Measurements from ENCODE around the gene SRCAP. TPM values are rescaled to one million over a fixed set of nuclear protein-coding genes. Genes with fewer than 3 reads are reported as not detected.

SRCAP gene
- 53.4 and 62.1 TPM in 2 replicates for total RNA-seq

DNA sequence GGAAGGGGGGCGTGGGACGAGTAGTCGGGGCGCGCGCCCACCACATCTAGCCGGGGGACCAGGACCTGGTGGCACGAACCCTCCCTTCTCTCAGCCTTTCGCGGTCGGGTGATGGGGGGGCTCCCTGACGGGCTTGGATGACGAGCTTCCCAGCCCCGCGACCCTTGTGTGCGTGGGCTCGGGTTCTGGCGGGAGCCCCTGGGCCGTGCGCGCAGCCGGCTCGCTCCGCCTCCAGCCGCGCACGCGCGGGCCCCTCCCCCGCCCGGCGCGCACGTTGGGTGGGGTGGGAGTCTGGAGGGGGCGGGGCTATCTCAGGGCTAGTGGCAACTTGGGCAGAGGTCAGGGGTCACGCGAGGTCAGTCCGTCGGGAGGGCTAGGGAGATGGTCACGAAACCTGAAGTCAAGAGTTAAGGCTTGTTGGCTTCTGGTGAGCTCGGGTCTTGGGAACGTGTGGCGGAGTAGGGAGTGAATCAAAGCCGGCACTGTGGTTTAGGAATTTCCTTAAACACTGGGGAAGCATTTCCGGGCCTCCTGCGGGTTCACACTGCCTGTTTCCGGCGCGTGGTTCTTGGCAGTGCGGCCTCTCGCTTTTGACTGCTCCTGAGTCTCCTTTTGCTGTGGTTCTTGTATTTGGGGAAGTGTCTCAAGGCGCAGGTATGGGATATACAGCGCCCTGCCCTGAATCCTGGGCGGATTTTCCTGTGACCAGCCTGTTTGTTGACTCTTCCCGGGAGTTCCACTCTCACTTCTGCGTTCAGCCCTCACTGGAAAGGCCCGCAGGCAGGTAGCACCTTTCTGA is at the start of gene SRCAP:
Gene SRCAP (plus strand): TSS at position 356 of the 799 bp plus-strand sequence. CDS start 1,654 bp downstream, outside the sequence.

DNA sequence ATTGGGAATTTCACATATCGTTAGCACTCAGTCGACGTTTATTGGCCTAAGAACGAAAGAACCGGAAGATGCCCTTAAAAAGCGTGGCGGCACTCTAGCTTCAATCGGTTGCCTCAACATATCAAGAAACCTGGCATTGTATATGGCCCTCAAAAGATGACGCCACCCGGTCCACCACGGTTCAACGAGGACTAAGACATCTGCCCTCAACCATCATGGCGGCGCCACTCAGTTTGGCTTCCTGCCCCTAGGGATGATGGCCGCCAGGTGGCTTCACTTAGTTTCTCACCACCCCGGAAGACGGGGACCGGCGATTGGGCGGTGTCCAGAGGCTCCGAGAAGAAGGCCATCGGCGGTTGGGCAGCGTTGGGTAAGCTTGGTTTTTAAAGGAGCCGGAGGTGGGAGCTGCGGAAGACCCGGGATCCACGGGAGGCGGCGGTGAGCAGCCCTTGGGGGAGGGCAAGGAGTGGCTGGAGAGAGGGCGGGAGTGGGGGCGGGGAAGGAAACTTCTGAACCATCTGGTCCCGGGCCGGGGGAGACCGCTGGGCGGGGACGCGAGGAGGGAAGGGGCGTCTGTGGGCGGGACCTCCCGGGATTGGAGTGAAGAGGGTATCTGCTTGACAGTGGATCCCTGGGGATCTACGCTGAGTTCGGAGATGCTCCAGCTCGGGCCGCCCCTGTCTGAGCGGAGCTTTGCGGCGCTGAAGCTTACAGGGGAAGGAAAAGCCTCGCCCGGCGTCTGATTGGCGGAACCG is 48.4 kb upstream of the SRCAP start, which contains the start of gene PRR14:
Gene PRR14 (plus strand): TSS at position 592 of the 755 bp plus-strand sequence. CDS start 686 bp downstream, outside the sequence.

GRCh38 chr16:30657866-30658730 is 40.9 kb upstream of the SRCAP start, which contains the start of gene FBRS:
FBRS (plus strand) TSS chr16:30658431; CDS start chr16:30659519, 1,088 bp downstream.

GRCh38 chr16:30747799-30748633 is 49.0 kb downstream of the SRCAP start, which contains the start of gene PHKG2:
PHKG2 (plus strand) TSS chr16:30748425; CDS start chr16:30748821, 396 bp downstream.

DNA sequence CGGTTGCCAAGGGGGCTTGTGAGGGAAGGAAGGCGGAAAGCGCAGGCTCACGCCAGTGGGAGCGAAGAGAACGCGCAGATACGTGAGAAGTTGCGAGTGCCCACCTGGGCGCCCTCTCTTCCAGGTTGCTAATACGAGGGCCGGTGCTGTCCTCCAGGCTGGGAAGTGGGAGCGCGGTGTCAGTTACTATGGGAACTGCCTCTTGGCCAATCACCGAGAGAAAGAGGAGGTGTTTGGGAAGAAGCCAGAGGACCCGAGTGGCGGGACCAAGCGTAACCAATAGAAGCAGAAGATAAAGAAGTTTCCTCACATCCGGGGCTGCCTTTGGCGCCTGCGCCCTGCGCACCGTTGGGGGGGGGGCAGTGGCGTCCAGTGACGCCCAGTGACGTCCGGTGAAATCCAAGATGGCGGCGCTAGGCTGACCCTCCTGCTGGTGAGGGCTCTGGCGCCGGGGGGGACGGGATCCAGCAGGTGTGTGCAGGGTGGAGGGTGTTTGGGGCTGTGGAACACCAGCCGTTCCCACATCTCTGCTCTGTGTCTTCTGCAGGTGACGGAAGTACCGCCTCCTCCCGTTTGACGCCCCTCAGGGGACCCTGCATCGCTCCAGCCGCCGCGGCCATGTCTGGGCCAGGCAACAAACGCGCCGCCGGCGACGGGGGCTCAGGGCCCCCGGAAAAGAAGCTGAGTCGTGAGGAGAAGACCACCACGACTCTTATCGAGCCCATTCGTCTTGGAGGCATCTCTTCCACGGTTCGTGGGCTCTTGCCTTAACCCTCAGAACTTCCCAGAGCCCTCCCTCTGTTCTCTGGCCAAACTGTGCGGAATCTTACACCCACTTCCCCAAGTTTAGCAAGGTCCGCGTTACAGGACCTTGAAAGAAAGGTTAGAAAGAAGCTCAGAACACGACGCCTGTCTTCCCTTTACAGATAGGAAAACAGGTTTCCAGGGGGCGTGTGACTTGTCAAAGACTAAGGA is 63.2 kb downstream of the SRCAP start, which contains the start of the genes CFAP119 and RNF40:
Gene CFAP119 (minus strand): TSS at position 135 of the 975 bp plus-strand sequence. CDS start 314 bp downstream, outside the sequence.
Gene RNF40 (plus strand): TSS at position 395 of the 975 bp plus-strand sequence. CDS start 224 bp downstream, at position 619.

GRCh38 chr16:30786936-30787612 is 88.1 kb downstream of the SRCAP start, which contains the start of gene ZNF629:
ZNF629 (minus strand) TSS chr16:30787205; CDS start chr16:30784482, 2,723 bp downstream.

Other genes with a start within 250 kb of the SRCAP start
- 0.17 TPM in 1 of 2 replicates, not detected in the other for gene ITGAL, start 226.4 kb upstream of the SRCAP start, total RNA-seq
- 14.1 and 21.0 TPM in 2 replicates for gene ZNF768, start 172.6 kb upstream of the SRCAP start, total RNA-seq
- gene ZNF747, start 164.3 kb upstream of the SRCAP start, total RNA-seq, result 10.2 and 11.6 TPM in 2 replicates
- 4.8 and 5.1 TPM in 2 replicates for gene ZNF764, start 140.8 kb upstream of the SRCAP start, total RNA-seq
- gene ZNF688, start 127.5 kb upstream of the SRCAP start, total RNA-seq, result 4.4 and 7.8 TPM in 2 replicates
- 10.2 and 10.6 TPM in 2 replicates for gene ZNF785, start 113.5 kb upstream of the SRCAP start, total RNA-seq
- 3.8 and 3.9 TPM in 2 replicates for gene ZNF689, start 88.8 kb upstream of the SRCAP start, total RNA-seq
- 8.9 and 9.3 TPM in 2 replicates for gene PRR14, start 48.2 kb upstream of the SRCAP start, total RNA-seq
- gene FBRS, start 40.7 kb upstream of the SRCAP start, total RNA-seq, result 21.6 and 22.4 TPM in 2 replicates
- gene PHKG2, start 49.3 kb downstream of the SRCAP start, total RNA-seq, result 16.4 and 17.3 TPM in 2 replicates
- gene CFAP119, start 62.9 kb downstream of the SRCAP start, total RNA-seq, result 0.91 and 1.3 TPM in 2 replicates
- gene RNF40, start 63.2 kb downstream of the SRCAP start, total RNA-seq, result 66.7 and 74.9 TPM in 2 replicates
- gene ZNF629, start 88.0 kb downstream of the SRCAP start, total RNA-seq, result 9.8 and 11.0 TPM in 2 replicates
- 27.1 and 29.3 TPM in 2 replicates for gene BCL7C, start 194.9 kb downstream of the SRCAP start, total RNA-seq
- gene CTF1, start 197.4 kb downstream of the SRCAP start, total RNA-seq, result 4.0 and 5.1 TPM in 2 replicates
- gene FBXL19, start 224.4 kb downstream of the SRCAP start, total RNA-seq, result 14.7 and 18.5 TPM in 2 replicates
- 46.9 and 58.4 TPM in 2 replicates for gene ORAI3, start 249.9 kb downstream of the SRCAP start, total RNA-seq

Measured in smooth muscle cell of the pulmonary artery (primary cell).